BLaER1 treated with 17β-estradiol and CSF1 and Interleukin-3, amounts not matched to agents 10 nM and 100 nM (cell line): ENCODE data around the gene BCL11B.
A peak's percentile ranks its signal among the peaks of the same experiment; 100 is the strongest.

Experiments
- H3K27ac ChIP-seq, 11 experiments: shearing (Covaris generic); formaldehyde crosslinking; 2 replicates each; pipeline ENCODE4 v1.8.1; 2022
- H3K27me3 ChIP-seq, 11 experiments: shearing (Covaris generic); formaldehyde crosslinking; 2 replicates each; pipeline ENCODE4 v1.8.1; 2022
- H3K36me3 ChIP-seq, 11 experiments: shearing (Covaris generic); formaldehyde crosslinking; 2 replicates each; pipeline ENCODE4 v1.8.1; 2022
- H3K4me1 ChIP-seq, 10 experiments: shearing (Covaris generic); formaldehyde crosslinking; 2 replicates each; pipeline ENCODE4 v1.8.1; 2022
- H3K4me2 ChIP-seq, 11 experiments: shearing (Covaris generic); formaldehyde crosslinking; 2 replicates each; pipeline ENCODE4 v1.8.1; 2022
- H3K4me3 ChIP-seq, 10 experiments: shearing (Covaris generic); formaldehyde crosslinking; 2 replicates each; pipeline ENCODE4 v1.8.1; 2022
- H3K9ac ChIP-seq, 11 experiments: shearing (Covaris generic); formaldehyde crosslinking; 2 replicates each; pipeline ENCODE4 v1.8.1; 2022
- H3K9me3 ChIP-seq, 11 experiments: shearing (Covaris generic); formaldehyde crosslinking; replicated peaks in 1 of 11; 2 replicates each; pipeline ENCODE4 v1.8.1; 2022
- H4K20me1 ChIP-seq, 11 experiments: shearing (Covaris generic); formaldehyde crosslinking; 2 replicates each; pipeline ENCODE4 v1.8.1; 2022
- Cebpa-rat ChIP-seq, 11 experiments: shearing (Covaris generic); IDR thresholded peaks; 2 replicates each; pipeline ENCODE4 v1.8.1; 2022

The BCL11B gene

DNA sequence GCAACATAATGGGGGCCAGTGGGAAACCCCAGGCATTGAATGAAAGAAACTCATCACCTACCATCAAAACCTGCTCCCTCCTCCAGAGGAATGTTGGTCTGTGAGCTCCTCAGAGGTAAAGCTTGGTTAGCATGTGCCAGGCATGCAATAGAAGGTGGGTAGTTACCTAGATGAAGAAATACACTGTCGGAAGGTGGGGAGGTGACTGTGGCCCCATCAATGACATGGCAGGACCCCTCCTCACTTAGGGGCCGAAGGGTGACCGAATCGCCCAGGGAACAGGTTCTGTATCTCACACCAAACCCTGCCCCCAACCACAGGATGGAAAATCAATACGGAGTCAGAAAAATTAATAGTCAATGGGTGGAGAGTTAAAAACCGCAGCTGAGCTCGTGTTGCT lies 135.6 kb downstream of the BCL11B start:
- Histone ChIP-seq H3K9me3 (no peaks in the 10 kb centered on the region), H3K27me3 (no peaks in the 10 kb centered on the region), H3K36me3 (no peaks in the 10 kb centered on the region), H3K4me2 (no peak overlapping the region), H3K4me1 (peaks cover 0 to 18% (median 7%) of the 10 kb centered on the region in 10 experiments; a peak in 8 of 20 replicates), H3K27ac (no peak overlapping the region), H3K4me3 (no peak overlapping the region), H3K9ac (no peak overlapping the region), H4K20me1 (no peaks in the 10 kb centered on the region)
- TF ChIP-seq Cebpa-rat (IDR thresholded peaks at IDR 0.05), result no peak

- no peak overlapping the region for H3K27ac ChIP-seq
- no peaks in the 10 kb centered on the region for H4K20me1 ChIP-seq
- no peak overlapping the region for H3K4me3 ChIP-seq
- H3K27me3 ChIP-seq, result no peaks in the 10 kb centered on the region
- H3K9me3 ChIP-seq, result no peaks in the 10 kb centered on the region
- H3K9ac ChIP-seq, result no peak overlapping the region
- H3K4me1 ChIP-seq, result peaks cover 0 to 18% (median 7%) of the 10 kb centered on the region in 10 experiments; a peak in 8 of 20 replicates
- H3K4me2 ChIP-seq, result no peak overlapping the region
- H3K36me3 ChIP-seq, result no peaks in the 10 kb centered on the region
- no peak for TF ChIP-seq Cebpa-rat (IDR thresholded peaks at IDR 0.05)
Observed at GRCh38 chr14:99136047-99136400, 136.0 kb downstream of the BCL11B start.

GRCh38 chr14:99134516-99135046 lies 137.4 kb downstream of the BCL11B start:
- Histone ChIP-seq H3K9me3 (no peaks in the 10 kb centered on the region), H3K4me1 (peaks cover 0 to 22% (median 7%) of the 10 kb centered on the region in 10 experiments; a peak in 10 of 20 replicates), H3K4me2 (peak overlapping the region in 2 of 11 experiments; percentile 16 to 26; a peak in 3 of 22 replicates), H3K9ac (no peak overlapping the region), H3K27ac (no peak overlapping the region), H3K4me3 (no peak overlapping the region), H3K36me3 (no peaks in the 10 kb centered on the region), H3K27me3 (no peaks in the 10 kb centered on the region), H4K20me1 (no peaks in the 10 kb centered on the region)
- no peak for TF ChIP-seq Cebpa-rat (IDR thresholded peaks at IDR 0.05)

- H3K36me3 ChIP-seq, result no peaks in the 10 kb centered on the region
- H3K27me3 ChIP-seq, result no peaks in the 10 kb centered on the region
- no peaks in the 10 kb centered on the region for H3K9me3 ChIP-seq
- no peak overlapping the region for H3K9ac ChIP-seq
- H3K4me2 ChIP-seq, result peak overlapping the region in 7 of 11 experiments; percentile 10 to 32 (median 26); a peak in 7 of 22 replicates
- no peak overlapping the region for H3K27ac ChIP-seq
- H3K4me1 ChIP-seq, result peaks cover 0 to 29% (median 13%) of the 10 kb centered on the region in 10 experiments; a peak in 16 of 20 replicates
- TF ChIP-seq Cebpa-rat (IDR thresholded peaks at IDR 0.05), result no peak
- no peak overlapping the region for H3K4me3 ChIP-seq
- no peaks in the 10 kb centered on the region for H4K20me1 ChIP-seq
Observed at GRCh38 chr14:99133636-99134515, 138.1 kb downstream of the BCL11B start.

DNA sequence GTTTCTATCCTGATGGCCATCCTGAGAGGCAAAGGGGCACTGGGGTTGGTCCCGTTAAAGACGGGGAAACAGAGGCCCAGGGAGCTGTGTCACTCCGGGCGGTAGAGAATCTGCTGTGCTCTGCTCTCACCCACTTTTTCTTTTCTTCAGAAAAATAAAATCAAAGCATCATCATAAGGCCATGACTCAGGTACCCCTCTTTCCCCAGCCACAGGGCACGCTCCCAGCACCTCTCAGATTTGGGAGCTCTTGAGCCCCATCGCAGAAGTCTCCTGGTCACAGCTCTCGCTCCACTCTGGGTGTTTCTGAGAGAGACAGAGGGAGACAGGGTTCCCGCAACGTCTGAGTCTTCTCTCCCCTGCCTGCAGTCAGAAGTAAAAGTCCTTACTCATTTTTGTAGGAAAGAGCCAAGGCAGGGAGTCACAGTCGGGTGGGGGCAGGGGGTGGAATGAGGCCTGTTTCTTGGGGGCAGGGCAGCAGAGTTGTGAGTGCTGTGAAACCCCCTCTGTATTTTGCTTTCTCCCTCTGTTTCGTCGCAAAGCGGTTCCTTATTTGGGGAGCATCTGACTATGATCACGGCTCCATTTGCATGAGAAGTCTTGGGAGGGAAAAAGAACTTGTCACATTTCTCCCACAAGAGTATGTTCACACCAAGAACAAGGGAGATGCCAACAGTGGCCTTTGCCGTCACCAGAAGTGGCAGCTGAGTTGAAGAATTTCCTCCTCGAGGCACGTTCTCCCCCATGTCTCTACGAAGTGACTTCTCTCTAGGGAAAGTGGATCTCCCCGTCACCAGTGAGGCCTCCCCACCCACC lies 139.0 kb downstream of the BCL11B start:
- Histone ChIP-seq H4K20me1 (no peaks in the 10 kb centered on the region), H3K4me1 (peaks cover 0 to 31% (median 15%) of the 10 kb centered on the region in 10 experiments; a peak in 16 of 20 replicates), H3K9me3 (no peaks in the 10 kb centered on the region), H3K36me3 (no peaks in the 10 kb centered on the region), H3K27me3 (no peaks in the 10 kb centered on the region), H3K27ac (no peak overlapping the region), H3K4me2 (peak overlapping the region in 4 of 11 experiments; percentile 10 to 32 (median 22); a peak in 3 of 22 replicates), H3K4me3 (no peak overlapping the region), H3K9ac (no peak overlapping the region)
- TF ChIP-seq Cebpa-rat (IDR thresholded peaks at IDR 0.05), result no peak

GRCh38 chr14:99131632-99132271 lies 140.2 kb downstream of the BCL11B start:
- Histone ChIP-seq H3K4me3 (no peak overlapping the region), H3K36me3 (no peaks in the 10 kb centered on the region), H4K20me1 (no peaks in the 10 kb centered on the region), H3K4me2 (no peak overlapping the region), H3K4me1 (peaks cover 0 to 31% (median 15%) of the 10 kb centered on the region in 10 experiments; a peak in 16 of 20 replicates), H3K9ac (no peak overlapping the region), H3K27me3 (no peaks in the 10 kb centered on the region), H3K9me3 (no peaks in the 10 kb centered on the region), H3K27ac (no peak overlapping the region)
- no peak for TF ChIP-seq Cebpa-rat (IDR thresholded peaks at IDR 0.05)

GRCh38 chr14:99129998-99130397 lies 142.0 kb downstream of the BCL11B start:
- H3K4me1 ChIP-seq, result peaks cover 0 to 31% (median 15%) of the 10 kb centered on the region in 10 experiments; a peak in 16 of 20 replicates
- no peak overlapping the region for H3K4me2 ChIP-seq
- no peak overlapping the region for H3K27ac ChIP-seq
- no peaks in the 10 kb centered on the region for H3K36me3 ChIP-seq
- no peaks in the 10 kb centered on the region for H3K27me3 ChIP-seq
- no peaks in the 10 kb centered on the region for H4K20me1 ChIP-seq
- no peaks in the 10 kb centered on the region for H3K9me3 ChIP-seq
- no peak for TF ChIP-seq Cebpa-rat (IDR thresholded peaks at IDR 0.05)
- no peak overlapping the region for H3K9ac ChIP-seq
- no peak overlapping the region for H3K4me3 ChIP-seq

- Histone ChIP-seq H3K27me3 (no peaks in the 10 kb centered on the region), H4K20me1 (no peaks in the 10 kb centered on the region), H3K4me2 (peak overlapping the region; percentile 4 to 43 (median 17); a peak in 18 of 22 replicates), H3K4me1 (peaks cover 0 to 30% (median 14%) of the 10 kb centered on the region in 10 experiments; a peak in 16 of 20 replicates), H3K27ac (no peak overlapping the region), H3K9ac (no peak overlapping the region; a peak in 1 of 22 replicates), H3K9me3 (no peaks in the 10 kb centered on the region), H3K36me3 (no peaks in the 10 kb centered on the region), H3K4me3 (no peak overlapping the region)
- no peak for TF ChIP-seq Cebpa-rat (IDR thresholded peaks at IDR 0.05)
Observed at GRCh38 chr14:99129211-99129696, 142.7 kb downstream of the BCL11B start.
